ENCODE results near the gene MYH13.

The MYH13 gene

GRCh38 chr17:10384175-10384574 lies 11.4 kb upstream of the MYH13 start:
- Histone ChIP-seq H2AFZ (ENCODE audit: low read depth) (no peak overlapping the region), H3K79me2 (ENCODE audit: insufficient read depth, low read depth) (no peaks in the 10 kb centered on the region), H3K27ac (no peak overlapping the region), H3K27me3 (ENCODE audit: insufficient read depth, low read depth) (no peaks in the 10 kb centered on the region), H3K4me1 (ENCODE audit: low read depth, poor library complexity, severe bottlenecking) (no peaks in the 10 kb centered on the region), H3K9ac (no peak overlapping the region), H3K36me3 (ENCODE audit: insufficient read depth) (no peaks in the 10 kb centered on the region), H4K20me1 (ENCODE audit: insufficient read depth) (no peaks in the 10 kb centered on the region), H3K4me2 (no peak overlapping the region), H3K4me3 (IDR thresholded peaks at IDR 0.05; ENCODE audit: insufficient read depth, low read depth, low read length) (no peak overlapping the region)
- TF ChIP-seq, protein P1, sequence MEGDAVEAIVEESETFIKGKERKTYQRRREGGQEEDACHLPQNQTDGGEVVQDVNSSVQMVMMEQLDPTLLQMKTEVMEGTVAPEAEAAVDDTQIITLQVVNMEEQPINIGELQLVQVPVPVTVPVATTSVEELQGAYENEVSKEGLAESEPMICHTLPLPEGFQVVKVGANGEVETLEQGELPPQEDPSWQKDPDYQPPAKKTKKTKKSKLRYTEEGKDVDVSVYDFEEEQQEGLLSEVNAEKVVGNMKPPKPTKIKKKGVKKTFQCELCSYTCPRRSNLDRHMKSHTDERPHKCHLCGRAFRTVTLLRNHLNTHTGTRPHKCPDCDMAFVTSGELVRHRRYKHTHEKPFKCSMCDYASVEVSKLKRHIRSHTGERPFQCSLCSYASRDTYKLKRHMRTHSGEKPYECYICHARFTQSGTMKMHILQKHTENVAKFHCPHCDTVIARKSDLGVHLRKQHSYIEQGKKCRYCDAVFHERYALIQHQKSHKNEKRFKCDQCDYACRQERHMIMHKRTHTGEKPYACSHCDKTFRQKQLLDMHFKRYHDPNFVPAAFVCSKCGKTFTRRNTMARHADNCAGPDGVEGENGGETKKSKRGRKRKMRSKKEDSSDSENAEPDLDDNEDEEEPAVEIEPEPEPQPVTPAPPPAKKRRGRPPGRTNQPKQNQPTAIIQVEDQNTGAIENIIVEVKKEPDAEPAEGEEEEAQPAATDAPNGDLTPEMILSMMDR (conservative IDR thresholded peaks at IDR 0.05; ENCODE audit: low read depth, low read length): no peak

DNA sequence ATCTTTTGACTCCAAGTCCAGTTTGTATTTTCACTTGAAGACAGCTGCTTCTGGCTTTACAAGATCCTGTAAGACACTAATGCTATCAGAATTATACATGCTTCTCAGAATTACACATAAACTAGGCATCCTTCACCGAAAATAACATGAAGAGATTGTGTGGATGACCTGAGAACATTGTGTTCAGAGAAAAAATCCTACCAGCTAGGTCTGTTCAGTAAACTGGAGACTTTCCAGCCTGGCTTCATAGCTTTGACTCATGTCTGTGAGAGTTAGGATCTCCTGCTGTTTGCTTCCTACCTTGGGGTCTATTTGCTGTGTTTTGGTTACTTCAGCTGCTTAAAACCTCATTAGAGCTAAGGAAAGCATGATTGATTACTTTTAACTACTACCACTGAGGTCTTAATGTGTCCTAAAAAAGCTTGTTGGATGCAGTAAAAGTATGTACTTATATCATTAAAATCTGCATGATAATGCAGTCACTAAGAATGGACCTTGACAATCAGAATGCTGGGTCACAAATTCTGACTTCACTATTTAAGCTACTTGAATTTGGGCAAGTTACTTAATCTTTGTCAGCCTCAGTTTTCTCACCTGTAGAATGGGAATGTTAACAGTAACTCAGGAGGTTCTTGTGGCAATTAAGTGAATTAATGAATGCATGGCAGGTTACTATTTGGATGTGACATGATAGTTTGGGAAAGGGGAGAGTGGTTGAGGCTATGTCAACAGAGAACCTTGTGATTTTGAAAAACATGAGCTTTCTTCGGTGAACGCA lies 8.0 kb upstream of the MYH13 start:
- Histone ChIP-seq H3K4me3 (IDR thresholded peaks at IDR 0.05; ENCODE audit: insufficient read depth, low read depth, low read length) (no peak overlapping the region), H2AFZ (ENCODE audit: low read depth) (no peak overlapping the region), H3K36me3 (ENCODE audit: insufficient read depth) (no peaks in the 10 kb centered on the region), H3K27ac (no peak overlapping the region), H3K9ac (no peak overlapping the region), H3K4me1 (ENCODE audit: low read depth, poor library complexity, severe bottlenecking) (no peaks in the 10 kb centered on the region), H3K79me2 (ENCODE audit: insufficient read depth, low read depth) (no peaks in the 10 kb centered on the region), H4K20me1 (ENCODE audit: insufficient read depth) (no peaks in the 10 kb centered on the region), H3K4me2 (no peak overlapping the region), H3K27me3 (ENCODE audit: insufficient read depth, low read depth) (no peaks in the 10 kb centered on the region)
- TF ChIP-seq, protein P1 (conservative IDR thresholded peaks at IDR 0.05; ENCODE audit: low read depth, low read length): no peak

DNA sequence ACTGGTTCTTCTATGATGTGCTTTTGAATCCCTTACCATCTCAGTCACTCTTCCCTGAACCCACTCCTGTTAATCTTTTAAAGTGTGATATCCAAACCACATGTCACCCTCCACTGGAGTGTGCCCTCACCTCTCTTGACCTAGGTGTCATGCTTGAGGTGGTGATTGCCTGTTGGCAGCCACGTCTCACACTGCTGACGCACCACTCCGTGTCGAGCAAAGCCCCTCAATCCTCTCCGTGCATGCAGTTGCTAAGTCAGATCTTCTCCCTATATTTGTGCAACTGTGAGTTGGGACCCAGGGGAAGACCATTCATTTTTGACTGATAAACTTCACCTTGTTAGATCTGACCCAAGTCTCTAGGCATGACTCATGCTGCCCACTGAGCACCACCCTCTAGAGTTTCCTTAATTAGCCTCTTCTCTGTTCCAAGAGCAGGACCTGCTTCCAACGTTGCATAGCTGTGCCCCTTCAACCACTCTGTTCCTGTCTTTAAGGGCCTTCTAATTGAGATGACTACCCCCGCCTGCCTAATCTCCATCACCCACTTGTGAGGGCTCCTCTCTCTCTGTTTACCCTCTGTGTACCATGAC lies 2.7 kb downstream of the MYH13 start:
- Histone ChIP-seq H2AFZ (ENCODE audit: low read depth) (no peak overlapping the region), H3K79me2 (ENCODE audit: insufficient read depth, low read depth) (no peaks in the 10 kb centered on the region), H3K27ac (no peak overlapping the region), H3K9ac (no peak overlapping the region), H3K36me3 (ENCODE audit: insufficient read depth) (no peaks in the 10 kb centered on the region), H3K4me1 (ENCODE audit: low read depth, poor library complexity, severe bottlenecking) (no peaks in the 10 kb centered on the region), H3K4me2 (no peak overlapping the region), H3K27me3 (ENCODE audit: insufficient read depth, low read depth) (no peaks in the 10 kb centered on the region), H4K20me1 (ENCODE audit: insufficient read depth) (no peaks in the 10 kb centered on the region), H3K4me3 (IDR thresholded peaks at IDR 0.05; ENCODE audit: insufficient read depth, low read depth, low read length) (no peak overlapping the region)
- TF ChIP-seq, protein P1 (conservative IDR thresholded peaks at IDR 0.05; ENCODE audit: low read depth, low read length): no peak

DNA sequence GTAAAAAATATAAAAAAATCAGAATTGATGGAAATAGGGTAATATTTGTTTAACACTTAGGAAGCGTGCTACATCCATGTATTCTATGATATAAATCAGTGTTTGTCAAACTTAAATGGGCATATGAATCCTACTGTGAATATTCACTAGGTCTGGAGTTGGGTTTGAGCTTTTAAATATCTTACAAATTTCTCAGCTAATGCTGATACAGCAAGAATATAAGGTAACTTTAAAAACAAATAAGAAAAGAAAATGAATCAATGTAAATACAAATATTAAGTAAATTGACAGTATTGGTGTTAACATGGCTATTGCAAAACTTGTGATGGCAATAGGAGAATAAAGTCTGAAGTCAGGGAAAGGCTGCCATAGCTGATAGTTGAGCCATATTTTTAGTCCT lies 3.6 kb downstream of the MYH13 start:
- Histone ChIP-seq H4K20me1 (ENCODE audit: insufficient read depth) (no peaks in the 10 kb centered on the region), H2AFZ (ENCODE audit: low read depth) (no peak overlapping the region), H3K79me2 (ENCODE audit: insufficient read depth, low read depth) (no peaks in the 10 kb centered on the region), H3K4me3 (IDR thresholded peaks at IDR 0.05; ENCODE audit: insufficient read depth, low read depth, low read length) (no peak overlapping the region), H3K9ac (no peak overlapping the region), H3K27ac (no peak overlapping the region), H3K36me3 (ENCODE audit: insufficient read depth) (no peaks in the 10 kb centered on the region), H3K4me2 (no peak overlapping the region), H3K4me1 (ENCODE audit: low read depth, poor library complexity, severe bottlenecking) (no peaks in the 10 kb centered on the region), H3K27me3 (ENCODE audit: insufficient read depth, low read depth) (no peaks in the 10 kb centered on the region)
- TF ChIP-seq, protein P1 (conservative IDR thresholded peaks at IDR 0.05; ENCODE audit: low read depth, low read length): no peak

All from KMS-11 (cell line).